Osteoblast (primary cell): Measurements from ENCODE around the gene IFRD2. TPM values are rescaled to one million over a fixed set of nuclear protein-coding genes. Genes with fewer than 3 reads are reported as not detected.

ENCODE experiments used
- DNase-seq: peaks from one replicate; pipeline ENCODE4 v3.0.0; 2011; ENCODE audit warnings: low spot score, mixed read lengths; ENCODE audit not compliant: insufficient read length; ENCODE audit errors: missing footprints
- H2AFZ ChIP-seq: 2 replicates; pipeline ENCODE4 v1.6.0; 2011; ENCODE audit warnings: mild to moderate bottlenecking, low read length
- H3K27ac ChIP-seq: 2 replicates; pipeline ENCODE4 v1.5.1; 2011; ENCODE audit warnings: mild to moderate bottlenecking, low read depth, low read length, moderate library complexity
- H3K27me3 ChIP-seq: 2 replicates; pipeline ENCODE4 v1.6.0; 2012; ENCODE audit warnings: mild to moderate bottlenecking, control low read depth, inconsistent platforms, low read length, moderate library complexity; ENCODE audit not compliant: insufficient read depth
- H3K36me3 ChIP-seq: 2 replicates; pipeline ENCODE4 v1.5.1; 2011; ENCODE audit warnings: mild to moderate bottlenecking, low read length, control low read depth, moderate library complexity; ENCODE audit not compliant: insufficient read depth
- H3K4me1 ChIP-seq: 2 replicates; pipeline ENCODE4 v1.5.1; 2011; ENCODE audit warnings: mild to moderate bottlenecking, low read length, control low read depth, moderate library complexity; ENCODE audit not compliant: insufficient read depth
- H3K4me2 ChIP-seq: 2 replicates; pipeline ENCODE4 v1.6.0; 2011; ENCODE audit warnings: mild to moderate bottlenecking, low read length; ENCODE audit not compliant: insufficient read depth
- H3K4me3 ChIP-seq: fragments of 200-600 bp; sonication (generic); 3 replicates; pipeline ENCODE4 v1.5.1; 2012; ENCODE audit warnings: mild to moderate bottlenecking, low read length, inconsistent platforms; ENCODE audit not compliant: insufficient read depth
- H3K79me2 ChIP-seq: 2 replicates; pipeline ENCODE4 v1.6.0; 2012; ENCODE audit warnings: mild to moderate bottlenecking, low read length, control low read depth, inconsistent platforms; ENCODE audit not compliant: insufficient read depth
- H3K9me3 ChIP-seq: 2 replicates; pipeline ENCODE4 v1.5.1; 2011; ENCODE audit warnings: low read depth, low read length, control low read depth
- H4K20me1 ChIP-seq: 2 replicates; pipeline ENCODE4 v1.6.0; 2012; ENCODE audit warnings: mild to moderate bottlenecking, low read length, control low read depth; ENCODE audit not compliant: insufficient read depth
- total RNA-seq: library from RNA; depleted of rRNA; stranded (reverse); fragments of >200 nt; gene quantifications from 2 replicates; pipeline ENCODE4 v1.2.3, GENCODE V29; 2012
- TF ChIP-seq, protein P1 (sequence below): IDR thresholded peaks from 2 replicates; pipeline ENCODE4 v1.5.1; 2011; ENCODE audit warnings: mild to moderate bottlenecking, low read depth, low read length, moderate library complexity; ENCODE audit errors: extremely low read depth

Gene IFRD2, protein sequence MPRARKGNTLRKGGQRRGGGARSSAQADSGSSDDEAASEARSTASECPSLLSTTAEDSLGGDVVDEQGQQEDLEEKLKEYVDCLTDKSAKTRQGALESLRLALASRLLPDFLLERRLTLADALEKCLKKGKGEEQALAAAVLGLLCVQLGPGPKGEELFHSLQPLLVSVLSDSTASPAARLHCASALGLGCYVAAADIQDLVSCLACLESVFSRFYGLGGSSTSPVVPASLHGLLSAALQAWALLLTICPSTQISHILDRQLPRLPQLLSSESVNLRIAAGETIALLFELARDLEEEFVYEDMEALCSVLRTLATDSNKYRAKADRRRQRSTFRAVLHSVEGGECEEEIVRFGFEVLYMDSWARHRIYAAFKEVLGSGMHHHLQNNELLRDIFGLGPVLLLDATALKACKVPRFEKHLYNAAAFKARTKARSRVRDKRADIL
- total RNA-seq = 60.4 and 65.1 TPM in 2 replicates

DNA sequence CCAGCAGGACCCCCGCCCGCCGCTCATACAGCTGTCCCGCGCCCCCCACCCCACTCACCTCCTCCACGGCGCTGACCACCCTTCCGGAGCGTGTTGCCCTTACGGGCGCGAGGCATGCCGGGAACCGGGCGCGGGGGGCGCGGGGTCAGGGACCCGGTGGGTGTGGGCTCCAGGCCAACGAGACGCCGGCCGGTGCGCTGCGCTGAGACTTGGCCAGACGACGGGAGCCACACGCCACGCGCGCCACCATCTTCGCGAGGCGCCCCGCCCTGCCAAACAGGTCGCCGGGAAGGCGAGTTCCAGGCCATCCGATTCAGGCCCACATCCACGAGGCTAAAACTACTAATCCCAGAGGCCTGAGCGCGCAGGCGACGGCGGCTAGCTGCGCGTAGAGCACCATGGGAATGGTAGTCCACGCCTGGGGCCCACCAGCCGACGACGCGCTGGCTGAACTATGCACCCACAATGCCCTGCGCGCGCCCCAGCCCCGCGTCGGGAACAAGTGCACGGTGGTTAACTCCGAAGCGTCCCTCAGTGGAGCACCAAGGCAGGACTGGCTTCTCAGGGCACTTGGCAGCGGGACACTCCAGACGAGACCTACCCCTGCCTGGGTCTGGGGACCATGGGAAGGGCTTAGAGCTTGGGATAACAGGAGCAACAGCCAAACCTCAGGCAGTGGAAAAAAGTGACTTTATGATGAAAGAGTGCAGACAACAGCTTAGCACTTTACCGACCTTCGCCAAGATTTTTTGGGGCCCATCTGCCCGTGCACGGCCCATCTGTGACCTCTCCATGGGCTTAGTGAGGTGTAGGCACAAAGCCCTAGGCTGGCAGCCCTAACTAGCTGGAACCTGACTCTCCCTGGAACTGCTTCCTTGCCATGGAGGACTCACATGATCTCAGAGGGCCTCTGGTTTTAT is at the start of gene IFRD2:
TSS of gene IFRD2 (minus strand) at position 271 of the 920 bp plus-strand sequence. CDS start at position 116, 155 bp downstream.
- peak within 1 kb of the TSS; percentile 79 for H3K27ac ChIP-seq
- H3K9me3 ChIP-seq = no peaks in the 10 kb centered on the region
- peak within 1 kb of the TSS; percentile 96 for H2AFZ ChIP-seq
- peak within 1 kb of the TSS; percentile 81 for H3K4me3 ChIP-seq
- no peaks in the 10 kb centered on the region for H3K27me3 ChIP-seq
- H3K4me1 ChIP-seq = peaks cover 14% of the 10 kb centered on the region
- peak within 1 kb of the TSS; percentile 89 for H3K4me2 ChIP-seq
- DNase-seq = peak; percentile 99
- H3K79me2 ChIP-seq = peaks cover 25% of the 10 kb centered on the region
- TF ChIP-seq, protein P1, sequence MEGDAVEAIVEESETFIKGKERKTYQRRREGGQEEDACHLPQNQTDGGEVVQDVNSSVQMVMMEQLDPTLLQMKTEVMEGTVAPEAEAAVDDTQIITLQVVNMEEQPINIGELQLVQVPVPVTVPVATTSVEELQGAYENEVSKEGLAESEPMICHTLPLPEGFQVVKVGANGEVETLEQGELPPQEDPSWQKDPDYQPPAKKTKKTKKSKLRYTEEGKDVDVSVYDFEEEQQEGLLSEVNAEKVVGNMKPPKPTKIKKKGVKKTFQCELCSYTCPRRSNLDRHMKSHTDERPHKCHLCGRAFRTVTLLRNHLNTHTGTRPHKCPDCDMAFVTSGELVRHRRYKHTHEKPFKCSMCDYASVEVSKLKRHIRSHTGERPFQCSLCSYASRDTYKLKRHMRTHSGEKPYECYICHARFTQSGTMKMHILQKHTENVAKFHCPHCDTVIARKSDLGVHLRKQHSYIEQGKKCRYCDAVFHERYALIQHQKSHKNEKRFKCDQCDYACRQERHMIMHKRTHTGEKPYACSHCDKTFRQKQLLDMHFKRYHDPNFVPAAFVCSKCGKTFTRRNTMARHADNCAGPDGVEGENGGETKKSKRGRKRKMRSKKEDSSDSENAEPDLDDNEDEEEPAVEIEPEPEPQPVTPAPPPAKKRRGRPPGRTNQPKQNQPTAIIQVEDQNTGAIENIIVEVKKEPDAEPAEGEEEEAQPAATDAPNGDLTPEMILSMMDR = no peak
- H4K20me1 ChIP-seq = no peaks in the 10 kb centered on the region
- peaks cover 31% of the 10 kb centered on the region for H3K36me3 ChIP-seq

DNA sequence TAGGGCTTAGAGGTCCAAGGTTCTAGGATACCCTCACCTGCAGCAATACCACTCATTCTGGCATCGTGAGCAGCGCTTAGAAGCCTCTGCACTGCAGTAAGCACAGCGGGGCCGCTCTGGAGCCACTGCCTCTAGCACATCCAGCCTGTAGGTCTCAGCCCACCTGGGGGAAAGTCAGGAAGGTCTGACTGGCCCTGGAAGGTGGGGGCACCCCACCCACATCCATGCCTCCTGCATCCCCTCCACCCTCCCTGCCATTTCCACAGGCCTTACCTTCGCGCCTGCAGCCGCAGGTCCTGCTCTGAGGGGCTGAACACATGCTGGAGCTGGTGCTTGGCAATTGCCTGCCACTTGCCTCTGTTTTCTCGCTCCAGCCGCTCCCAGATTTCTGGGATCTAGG is 49.3 kb upstream of the IFRD2 start:
- TF ChIP-seq, protein P1 = no peak
- DNase-seq = no peak

DNA sequence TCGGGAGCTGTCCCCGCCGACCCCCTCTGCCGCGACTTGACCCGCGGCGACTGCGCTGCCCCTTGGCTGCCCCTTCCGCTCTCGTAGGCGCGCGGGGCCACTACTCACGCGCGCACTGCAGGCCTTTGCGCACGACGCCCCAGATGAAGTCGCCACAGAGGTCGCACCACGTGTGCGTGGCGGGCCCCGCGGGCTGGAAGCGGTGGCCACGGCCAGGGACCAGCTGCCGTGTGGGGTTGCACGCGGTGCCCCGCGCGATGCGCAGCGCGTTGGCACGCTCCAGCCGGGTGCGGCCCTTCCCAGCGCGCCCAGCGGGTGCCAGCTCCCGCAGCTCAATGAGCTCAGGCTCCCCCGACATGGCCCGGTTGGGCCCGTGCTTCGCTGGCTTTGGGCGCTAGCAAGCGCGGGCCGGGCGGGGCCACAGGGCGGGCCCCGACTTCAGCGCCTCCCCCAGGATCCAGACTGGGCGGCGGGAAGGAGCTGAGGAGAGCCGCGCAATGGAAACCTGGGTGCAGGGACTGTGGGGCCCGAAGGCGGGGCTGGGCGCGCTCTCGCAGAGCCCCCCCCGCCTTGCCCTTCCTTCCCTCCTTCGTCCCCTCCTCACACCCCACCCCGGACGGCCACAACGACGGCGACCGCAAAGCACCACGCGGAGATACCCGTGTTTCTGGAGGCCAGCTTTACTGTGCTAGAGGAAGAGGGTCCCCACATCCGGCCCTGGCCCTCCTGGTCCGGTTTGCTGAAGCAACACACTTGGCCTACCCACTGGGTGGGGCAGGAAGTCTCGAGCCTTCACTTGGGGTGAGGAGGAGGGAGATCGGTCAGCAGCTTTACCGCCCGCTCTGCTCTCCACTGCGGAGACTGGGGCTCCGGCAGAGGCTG is 48.5 kb upstream of the IFRD2 start, which contains the start of gene RASSF1:
TSS of gene RASSF1 (minus strand) at position 389 of the 882 bp plus-strand sequence. CDS start at position 358, 31 bp downstream.
- peak; percentile 96 for DNase-seq
- no peaks in the 10 kb centered on the region for H3K27me3 ChIP-seq
- TF ChIP-seq, protein P1 = no peak
- H4K20me1 ChIP-seq = peaks cover 6% of the 10 kb centered on the region
- H3K36me3 ChIP-seq = no peaks in the 10 kb centered on the region
- H3K4me1 ChIP-seq = peaks cover 44% of the 10 kb centered on the region
- H2AFZ ChIP-seq = peak within 1 kb of the TSS; percentile 82
- H3K9me3 ChIP-seq = no peaks in the 10 kb centered on the region
- peak within 1 kb of the TSS; percentile 83 for H3K27ac ChIP-seq
- peak within 1 kb of the TSS; percentile 97 for H3K4me2 ChIP-seq
- peaks cover 43% of the 10 kb centered on the region for H3K79me2 ChIP-seq
- H3K4me3 ChIP-seq = peak within 1 kb of the TSS; percentile 77

More for the DNA sequence above, 49.3 kb upstream of the IFRD2 start:
- Histone ChIP-seq H3K9me3 (no peaks in the 10 kb centered on the region), H2AFZ (no peak overlapping the region), H3K4me1 (peaks cover 40% of the 10 kb centered on the region), H3K27ac (no peak overlapping the region), H3K36me3 (no peaks in the 10 kb centered on the region), H4K20me1 (no peaks in the 10 kb centered on the region), H3K4me3 (peak overlapping the region; percentile 77), H3K79me2 (peaks cover 34% of the 10 kb centered on the region), H3K4me2 (peak overlapping the region; percentile 97), H3K27me3 (no peaks in the 10 kb centered on the region)
